Right lobe of liver (tissue), 6 donors: ENCODE results near the gene ASCC1. TPM values are rescaled to one million over a fixed set of nuclear protein-coding genes. Genes with fewer than 3 reads are reported as not detected.

Experiments
- ATAC-seq, 4 donors: fragments of 200-7000 bp; cut with Tn5 transposase; one replicate each; pipeline ENCODE4 v1.9.1; 2020; ENCODE audit warnings: mild to moderate bottlenecking in 4 of 4, moderate library complexity in 4 of 4
- DNase-seq, 3 donors: peaks; one replicate each; pipeline ENCODE4 v3.0.0-alpha.2; 2020
- H3K27ac ChIP-seq, 3 donors: fragments of 200-600 bp; one replicate each; pipeline ENCODE4 v1.8.0; 2022
- H3K27me3 ChIP-seq, 2 donors: fragments of 200-600 bp; one replicate each; pipeline ENCODE4 v1.8.0; 2022
- H3K36me3 ChIP-seq, 4 donors: fragments of 200-600 bp; sonication (generic) in 1 of 4; one replicate each; pipeline versions ENCODE4 v1.5.1 to v1.8.0; 2017 to 2022; ENCODE audit warnings: control low read depth in 1 of 4
- H3K4me1 ChIP-seq, 4 donors: fragments of 200-600 bp; sonication (generic) in 1 of 4; one replicate each; pipeline versions ENCODE4 v1.5.1 to v1.8.0; 2017 to 2022; ENCODE audit warnings: control low read depth in 1 of 4
- H3K4me3 ChIP-seq, 3 donors: fragments of 200-600 bp; one replicate each; pipeline ENCODE4 v1.8.0; 2022
- H3K9me3 ChIP-seq, 4 donors: fragments of 200-600 bp; sonication (generic) in 1 of 4; one replicate each; pipeline versions ENCODE4 v1.5.1 to v1.8.0; 2017 to 2022; ENCODE audit warnings: control low read depth in 1 of 4
- CTCF ChIP-seq, 4 donors: fragments of 200-600 bp in 3 of 4; fragments of 450-650 bp in 1 of 4; IDR thresholded peaks; one replicate each; pipeline versions ENCODE4 v1.5.1 to v1.8.0; 2016 to 2022; ENCODE audit warnings: antibody characterized with exemption in 4 of 4, mild to moderate bottlenecking in 2 of 4
- POLR2A ChIP-seq: fragments of 450-650 bp; IDR thresholded peaks from one replicate; pipeline ENCODE4 v1.6.1; 2017; ENCODE audit warnings: antibody characterized with exemption, mild to moderate bottlenecking
- WGBS: methylation state at CpG from one replicate; pipeline ENCODE4 v1.1.6; 2018; ENCODE audit warnings: low coverage, low lambda C conversion rate; ENCODE audit not compliant: insufficient coverage; ENCODE audit errors: missing lambda C conversion rate; 5-methylcytosine and 5-hydroxymethylcytosine counted together
- intact Hi-C, 2 donors: fragments of 100-400 bp; cut with DNase I; formaldehyde crosslinking; loops; one replicate each; pipeline versions ENCODE4 v1.11.2 to v1.14.1; 2022
- total RNA-seq, 6 experiments: library from RNA; depleted of rRNA in 2 of 6; stranded (reverse); fragments of >200 nt in 2 of 6; fragmentation: NEBNext Ultra II Directional in 3 of 6; extraction: Animal tissue kit (Norgen Biotek cat#: 25700) in 3 of 6; gene quantifications; one replicate each; pipeline versions ENCODE4 v1.1.0 to v1.2.4, GENCODE V29; 2016 to 2023
- donor health status: DM: no; HTN: yes; CAD: no.
- donor health status: DM: no; HTN: no; CAD: no.
- donor health status: DM: no; HTN: no; CAD: no.
- donor health status: DM: no; HTN: yes; CAD: no.
- donor health status: DM: no; HTN: yes; CAD: no.

Gene ASCC1
- total RNA-seq, 6 experiments from 2014 or later: 12.0 to 26.5 (median 14.5) TPM

- H3K36me3 ChIP-seq: peaks cover 0 to 4% (median 2%) of the 10 kb centered on the region in 4 donors
- ATAC-seq (peak in 3 of 4 donors; percentile 3 to 26 (median 8)), DNase-seq (peak in 1 of 3 donors; percentile 72)
- intact Hi-C loops: no loop called here
- H3K4me1 ChIP-seq: peaks cover 0 to 47% (median 11%) of the 10 kb centered on the region in 4 donors
- no peak overlapping the region for H3K4me3 ChIP-seq
- H3K9me3 ChIP-seq: no peaks in the 10 kb centered on the region
- TF ChIP-seq CTCF (IDR thresholded peaks at IDR 0.05) (no peak), POLR2A (no peak)
- 75% methylated on average over 10 of the region's 10 CpGs for WGBS
- no peaks in the 10 kb centered on the region for H3K27me3 ChIP-seq
- peak overlapping the region in 2 of 3 donors; percentile 73 to 87 for H3K27ac ChIP-seq
Observed at GRCh38 chr10:72099600-72099921, 116.5 kb downstream of the ASCC1 start.

- WGBS: 58% methylated on average over 6 of the region's 6 CpGs
- intact Hi-C loops: no loop called here
- H3K27me3 ChIP-seq: no peaks in the 10 kb centered on the region
- H3K27ac ChIP-seq: peak overlapping the region; percentile 9 to 87 (median 73)
- no peak for TF ChIP-seq POLR2A
- no peaks in the 10 kb centered on the region for H3K9me3 ChIP-seq
- H3K4me1 ChIP-seq: peaks cover 0 to 47% (median 11%) of the 10 kb centered on the region in 4 donors
- peaks cover 0 to 4% (median 2%) of the 10 kb centered on the region in 4 donors for H3K36me3 ChIP-seq
- DNase-seq: no peak
- no peak overlapping the region for H3K4me3 ChIP-seq
- peak in 3 of 4 donors; percentile 4 to 17 (median 15) for ATAC-seq
Observed at GRCh38 chr10:72098836-72099599, 117.1 kb downstream of the ASCC1 start.

GRCh38 chr10:72098301-72098835, 117.7 kb downstream of the ASCC1 start:
- WGBS: 29% methylated on average over 3 of the region's 3 CpGs
- no peaks in the 10 kb centered on the region for H3K27me3 ChIP-seq
- TF ChIP-seq CTCF (IDR thresholded peaks at IDR 0.05): no peak
- no peak for TF ChIP-seq POLR2A
- DNase-seq (peak in 2 of 3 donors; percentile 27 to 78), ATAC-seq (peak; percentile 63 to 76 (median 72))
- H3K27ac ChIP-seq: peak overlapping the region; percentile 47 to 87 (median 73)
- no peak overlapping the region for H3K4me3 ChIP-seq
- H3K36me3 ChIP-seq: peaks cover 0 to 4% (median 2%) of the 10 kb centered on the region in 4 donors
- H3K4me1 ChIP-seq: peaks cover 0 to 47% (median 11%) of the 10 kb centered on the region in 4 donors
- no peaks in the 10 kb centered on the region for H3K9me3 ChIP-seq
- intact Hi-C loops: no loop called here

GRCh38 chr10:72097448-72098300, 118.4 kb downstream of the ASCC1 start:
- DNase-seq: peak in 1 of 3 donors; percentile 65
- Histone ChIP-seq H3K4me1 (peaks cover 0 to 47% (median 11%) of the 10 kb centered on the region in 4 donors), H3K9me3 (no peaks in the 10 kb centered on the region), H3K4me3 (no peak overlapping the region), H3K27me3 (no peaks in the 10 kb centered on the region), H3K36me3 (peaks cover 0 to 4% (median under 1%) of the 10 kb centered on the region in 4 donors), H3K27ac (peak overlapping the region; percentile 47 to 87 (median 73))
- intact Hi-C loops: no loop called here
- TF ChIP-seq POLR2A (no peak), CTCF (IDR thresholded peaks at IDR 0.05) (no peak)
- ATAC-seq: peak; percentile 69 to 84 (median 82)
- WGBS: 44% methylated on average over 9 of the region's 9 CpGs
